DMS153 treated with DMSO at 0.1 percent for 48 hours (cell line): ENCODE data around the gene LIN54.

ENCODE experiments used
- DNase-seq: peaks from one replicate; lab custom pipeline; 2025; ENCODE audit not compliant: unreplicated experiment; lab: John Stamatoyannopoulos, UW

The LIN54 gene

DNA sequence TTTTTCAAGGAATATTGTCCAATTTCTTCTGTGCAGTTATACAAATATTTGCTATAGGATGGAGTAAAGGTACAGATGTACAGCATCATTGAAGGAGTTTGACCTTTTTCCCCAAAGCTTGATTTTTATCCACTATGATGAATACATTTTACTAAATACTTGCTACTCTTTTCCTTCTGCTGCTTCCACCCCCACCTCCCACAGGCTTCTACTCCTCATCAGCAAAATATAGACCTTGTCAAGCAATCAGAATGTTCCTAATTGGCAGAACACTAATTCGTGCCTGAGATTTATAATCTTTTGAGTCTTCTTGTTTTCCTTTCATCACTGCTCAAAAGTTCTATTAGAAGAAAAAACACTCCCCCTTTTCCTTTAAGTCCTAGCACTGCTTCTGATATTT is 113.9 kb downstream of the LIN54 start:
- DNase-seq: no peak

DNA sequence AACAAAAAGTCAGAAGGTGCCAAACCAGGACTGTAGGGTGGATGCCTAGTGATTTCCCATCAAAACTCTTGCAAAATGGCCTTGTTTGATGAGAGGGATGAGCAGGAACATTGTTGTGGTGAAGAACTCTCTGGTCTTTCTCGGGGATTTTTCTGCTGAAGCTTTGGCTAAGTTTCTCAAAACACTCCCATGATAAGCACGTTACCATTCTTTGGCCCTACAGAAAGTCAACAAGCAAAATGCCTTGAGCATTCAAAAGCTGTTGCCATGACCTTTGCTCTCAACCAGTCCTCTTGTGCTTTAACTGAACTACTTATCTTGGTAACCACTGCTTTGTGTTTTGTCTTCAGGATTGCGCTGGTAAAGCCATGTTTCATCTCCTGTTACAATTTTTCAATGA is 116.7 kb downstream of the LIN54 start:
- no peak for DNase-seq

- DNase-seq: no peak
Measured at GRCh38 chr4:82892467-82892802, 118.2 kb downstream of the LIN54 start.

- DNase-seq: no peak
Measured at GRCh38 chr4:82891707-82892466, 118.7 kb downstream of the LIN54 start.

DNA sequence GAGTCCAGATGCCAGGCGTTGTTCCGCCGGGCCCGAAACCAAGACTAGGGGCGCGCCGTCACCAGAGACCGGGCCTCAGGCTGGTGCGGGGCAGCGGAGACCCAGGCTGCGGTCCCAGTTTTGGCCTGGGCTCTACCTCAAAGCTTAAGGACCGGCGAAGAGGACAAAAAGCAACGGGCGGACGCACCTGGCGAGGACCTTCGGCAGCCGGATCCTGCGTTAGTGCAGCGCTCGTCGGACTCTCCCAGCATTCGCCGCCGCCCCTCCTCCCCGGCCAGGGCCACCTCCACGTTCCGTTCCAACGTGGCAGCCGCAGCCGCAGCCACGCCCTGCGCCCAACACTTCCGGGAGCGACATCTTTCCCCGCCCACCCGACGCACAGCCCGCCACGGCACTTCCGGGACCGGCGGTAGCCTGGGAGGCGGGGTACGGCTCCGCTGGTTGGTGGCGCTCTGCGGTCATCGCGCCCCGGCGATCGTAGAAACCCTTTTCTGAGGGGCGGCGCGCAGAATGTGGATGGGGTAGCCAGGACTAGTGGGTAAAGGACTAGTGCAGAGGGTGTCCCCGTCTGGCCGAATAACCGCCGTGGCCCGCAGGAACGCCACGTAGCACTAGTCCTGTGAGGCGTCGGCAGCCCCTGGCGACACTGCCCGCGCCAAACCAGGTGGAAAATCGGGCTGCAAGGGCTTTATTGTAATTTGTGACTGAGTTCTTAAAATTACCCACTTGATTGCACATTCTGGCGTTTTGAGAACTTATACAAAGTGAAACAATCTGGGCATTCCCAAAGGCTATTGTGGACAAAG is 119.5 kb downstream of the LIN54 start, which contains the start of gene SEC31A:
Gene SEC31A, minus strand, starts transcription at position 253 of the 806 bp plus-strand sequence. CDS start 9,217 bp downstream, outside the sequence.
- DNase-seq: peak; percentile 91

DNA sequence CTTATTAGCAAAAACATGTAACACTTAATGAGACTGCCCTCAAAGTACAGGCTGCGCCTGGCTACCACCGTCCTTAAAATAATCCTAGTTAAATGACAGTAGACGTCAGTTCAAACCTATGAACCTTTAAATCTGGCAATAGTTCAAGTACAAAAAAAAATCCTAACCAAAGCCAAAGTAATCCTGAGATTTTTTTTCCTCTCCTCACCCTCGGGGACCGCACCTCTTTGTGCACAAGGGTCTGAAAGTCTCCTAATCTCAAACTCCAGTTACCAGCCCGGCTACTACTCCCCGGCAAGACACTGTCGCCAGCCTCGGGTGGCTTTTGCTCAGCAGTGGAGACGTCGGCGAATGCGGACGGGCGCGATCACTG is 120.1 kb downstream of the LIN54 start:
- peak; percentile 58 for DNase-seq

DNA sequence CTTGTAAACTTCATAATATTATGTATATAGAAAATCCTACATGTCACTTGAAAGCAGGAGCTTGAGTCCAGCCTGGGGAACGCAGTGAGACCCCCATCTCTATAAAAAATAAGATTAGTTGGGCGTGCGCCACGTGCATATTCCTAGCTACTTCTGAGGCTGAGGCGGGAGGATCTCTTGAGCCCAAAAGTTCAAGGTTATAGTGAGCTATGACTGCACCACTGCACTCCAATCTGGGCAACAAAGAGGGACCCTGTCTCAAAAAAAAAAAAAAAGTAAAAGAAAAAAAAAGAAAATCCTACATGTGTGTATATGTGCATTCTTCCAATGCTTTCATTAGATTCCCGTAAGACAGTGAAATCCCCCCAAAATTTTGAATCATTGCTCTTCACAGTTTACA is 121.3 kb downstream of the LIN54 start:
- DNase-seq: no peak

- DNase-seq: no peak
Measured at GRCh38 chr4:82886147-82886942, 124.3 kb downstream of the LIN54 start.

GRCh38 chr4:82885410-82885809 is 125.2 kb downstream of the LIN54 start:
- DNase-seq: no peak
